ENCODE results near the gene ZNF22. TPM values are rescaled to one million over a fixed set of nuclear protein-coding genes. Genes with fewer than 3 reads are reported as not detected.

ZNF22 gene
- total RNA-seq, 1 donor from 2014 or later: 17.8 TPM

- H3K4me3 ChIP-seq (ENCODE audit: low read depth, low read length): no peak overlapping the region
- no peak for TF ChIP-seq CTCF (conservative IDR thresholded peaks at IDR 0.05; ENCODE audit: low read depth, low read length)
- DNase-seq (ENCODE audit: low read depth): no peak
These were observed 35.0 kb downstream of the ZNF22 start for GRCh38 chr10:45035673-45036072.

GRCh38 chr10:45040921-45041542 is 40.3 kb downstream of the ZNF22 start:
- DNase-seq (ENCODE audit: low read depth): no peak
- no peak for TF ChIP-seq CTCF (conservative IDR thresholded peaks at IDR 0.05; ENCODE audit: low read depth, low read length)
- no peak overlapping the region for H3K4me3 ChIP-seq (ENCODE audit: low read depth, low read length)

GRCh38 chr10:45044290-45044689 is 43.6 kb downstream of the ZNF22 start:
- DNase-seq (ENCODE audit: low read depth): no peak

GRCh38 chr10:45050551-45051235 is 50.0 kb downstream of the ZNF22 start:
- no peak for DNase-seq (ENCODE audit: low read depth)
- H3K4me3 ChIP-seq (ENCODE audit: low read depth, low read length): no peak overlapping the region
- no peak for TF ChIP-seq CTCF (conservative IDR thresholded peaks at IDR 0.05; ENCODE audit: low read depth, low read length)

More at GRCh38 chr10:45044290-45044689, 43.6 kb downstream of the ZNF22 start:
- H3K4me3 ChIP-seq (ENCODE audit: low read depth, low read length): no peak overlapping the region
- no peak for TF ChIP-seq CTCF (conservative IDR thresholded peaks at IDR 0.05; ENCODE audit: low read depth, low read length)

- no peak overlapping the region for H3K4me3 ChIP-seq (ENCODE audit: low read depth, low read length)
- no peak for DNase-seq (ENCODE audit: low read depth)
- no peak for TF ChIP-seq CTCF (conservative IDR thresholded peaks at IDR 0.05; ENCODE audit: low read depth, low read length)
These were observed 52.0 kb downstream of the ZNF22 start for GRCh38 chr10:45052700-45053099.

- H3K4me3 ChIP-seq (ENCODE audit: low read depth, low read length): no peak overlapping the region
- no peak for DNase-seq (ENCODE audit: low read depth)
- no peak for TF ChIP-seq CTCF (conservative IDR thresholded peaks at IDR 0.05; ENCODE audit: low read depth, low read length)
These were observed 52.9 kb downstream of the ZNF22 start for GRCh38 chr10:45053569-45054100.

Other genes with a start within 250 kb of the ZNF22 start
- gene TMEM72, start 89.6 kb upstream of the ZNF22 start, total RNA-seq: not detected in 2 replicates
- 14.5 and 23.1 TPM in 2 replicates for gene RASSF4, start 41.1 kb upstream of the ZNF22 start, total RNA-seq
- gene DEPP1, start 22.1 kb upstream of the ZNF22 start, total RNA-seq: 7.4 and 20.1 TPM in 2 replicates